HG03095 (cell line): ENCODE results near the gene LAMC2.
A peak's percentile ranks its signal among the peaks of the same experiment; 100 is the strongest.

Source experiments
- ATAC-seq: cut with Tn5 transposase; IDR thresholded peaks from one replicate; pipeline ENCODE4 v1.9.1; 2021; ENCODE audit warnings: moderate library complexity; ENCODE audit not compliant: unreplicated experiment

The LAMC2 gene

DNA sequence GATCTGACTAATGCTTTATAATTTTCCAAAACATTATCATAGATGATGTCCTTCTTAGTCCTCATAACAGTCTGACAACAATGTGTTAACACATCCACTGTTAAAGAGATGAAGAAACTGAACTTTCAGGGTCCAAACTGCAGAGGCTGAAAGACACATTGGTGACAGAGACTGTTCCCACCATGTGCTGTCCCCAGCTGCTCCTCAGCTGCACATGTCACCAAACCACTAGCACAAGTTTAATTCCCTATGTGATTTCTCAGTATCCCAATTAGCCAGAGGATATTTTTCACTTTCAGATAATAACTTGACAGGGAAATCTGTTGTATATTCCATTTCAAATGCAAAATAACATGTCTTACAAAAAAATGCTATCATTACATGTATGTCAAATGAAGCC, 24.6 kb downstream of the LAMC2 start:
- ATAC-seq = no peak

- ATAC-seq = no peak
Observed at GRCh38 chr1:183212870-183213269, 26.8 kb downstream of the LAMC2 start.

- ATAC-seq = no peak
Observed at GRCh38 chr1:183214021-183214970, 28.2 kb downstream of the LAMC2 start.

GRCh38 chr1:183215076-183215720, 29.1 kb downstream of the LAMC2 start:
- ATAC-seq = no peak

DNA sequence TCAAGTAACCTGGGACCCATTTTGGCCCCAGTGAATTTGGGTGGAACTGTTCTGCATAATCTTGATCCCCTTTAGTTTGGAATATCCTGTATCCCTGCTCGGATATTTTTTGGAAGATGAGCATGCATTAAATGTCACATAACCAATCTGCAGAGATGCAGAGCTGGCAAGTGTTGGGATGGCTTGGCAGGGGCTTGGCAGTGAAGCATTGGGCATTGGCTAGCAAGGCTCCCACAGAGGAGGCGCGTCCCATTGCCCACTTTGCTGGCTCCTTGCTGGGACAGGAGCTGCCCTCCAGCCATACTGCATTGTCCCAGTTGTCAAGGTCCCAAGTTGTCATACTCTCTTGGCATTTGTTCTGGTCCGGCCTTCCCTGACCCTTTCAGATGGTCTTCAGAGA, 29.9 kb downstream of the LAMC2 start:
- no peak for ATAC-seq

- ATAC-seq = no peak
Observed at GRCh38 chr1:183218027-183218618, 32.1 kb downstream of the LAMC2 start.

DNA sequence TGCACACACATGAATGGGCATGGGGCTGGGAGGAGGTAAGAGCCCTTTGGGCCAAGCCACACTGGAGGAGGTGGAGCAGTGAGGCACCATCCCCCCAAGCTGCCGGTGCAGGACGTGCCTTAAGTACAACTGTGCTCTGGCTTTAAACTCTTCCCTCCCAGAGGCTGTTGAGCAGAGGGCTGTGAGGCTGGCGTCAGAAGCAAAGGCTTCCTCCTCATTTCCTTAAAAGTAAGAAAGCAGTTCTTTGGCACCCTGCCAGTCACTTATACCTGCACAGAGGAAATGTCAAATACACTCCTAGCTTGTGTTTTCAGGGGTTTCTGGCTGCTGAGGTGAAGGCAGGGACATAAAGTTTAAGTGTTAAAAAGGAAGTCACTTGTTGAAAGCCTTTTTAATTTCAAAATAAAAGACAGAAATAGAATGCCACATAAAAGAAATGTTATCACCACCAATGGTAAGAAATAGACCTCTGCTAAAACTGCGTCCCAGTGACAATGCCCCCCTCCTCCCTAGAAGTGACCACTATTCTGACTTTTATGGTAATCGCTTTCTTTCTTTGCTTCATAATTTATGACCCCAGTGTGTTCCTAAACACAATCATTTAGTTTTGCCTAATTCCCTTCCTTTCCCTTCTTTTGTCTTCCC, 33.0 kb downstream of the LAMC2 start:
- no peak for ATAC-seq

DNA sequence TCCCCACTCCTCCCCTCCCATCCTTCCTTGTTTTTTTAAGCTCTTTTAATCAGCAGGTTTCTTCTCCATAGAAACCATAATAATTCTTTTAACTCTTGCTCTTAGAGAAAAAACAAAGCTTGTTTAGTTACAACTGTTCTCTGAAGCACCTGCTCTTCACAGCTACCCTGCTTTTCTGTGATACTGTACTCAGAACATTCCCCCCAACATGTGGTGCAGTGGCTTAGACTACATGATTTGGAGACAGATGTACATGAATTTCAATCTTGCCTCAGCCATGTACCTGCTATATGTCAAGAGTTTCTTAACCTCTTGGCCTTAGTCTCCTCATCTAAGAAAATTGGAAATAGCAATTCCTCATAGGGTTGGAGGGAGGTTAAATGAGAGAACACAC, 33.5 kb downstream of the LAMC2 start:
- ATAC-seq = no peak

DNA sequence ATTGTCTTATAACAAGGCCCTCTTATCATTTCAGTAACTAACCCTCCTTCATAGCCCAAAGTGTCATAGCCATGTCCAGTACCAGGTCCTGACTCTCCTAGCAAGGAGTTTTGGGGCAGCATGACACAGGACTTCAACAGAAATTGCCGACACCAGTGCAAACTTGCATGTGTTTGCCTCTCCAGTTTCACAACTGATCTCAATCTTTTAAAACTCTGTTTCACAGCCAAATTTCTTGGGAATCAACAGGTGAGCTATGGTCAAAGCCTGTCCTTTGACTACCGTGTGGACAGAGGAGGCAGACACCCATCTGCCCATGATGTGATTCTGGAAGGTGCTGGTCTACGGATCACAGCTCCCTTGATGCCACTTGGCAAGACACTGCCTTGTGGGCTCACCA, 36.8 kb downstream of the LAMC2 start:
- no peak for ATAC-seq

- no peak for ATAC-seq
Observed at GRCh38 chr1:183223467-183223866, 37.4 kb downstream of the LAMC2 start.

DNA sequence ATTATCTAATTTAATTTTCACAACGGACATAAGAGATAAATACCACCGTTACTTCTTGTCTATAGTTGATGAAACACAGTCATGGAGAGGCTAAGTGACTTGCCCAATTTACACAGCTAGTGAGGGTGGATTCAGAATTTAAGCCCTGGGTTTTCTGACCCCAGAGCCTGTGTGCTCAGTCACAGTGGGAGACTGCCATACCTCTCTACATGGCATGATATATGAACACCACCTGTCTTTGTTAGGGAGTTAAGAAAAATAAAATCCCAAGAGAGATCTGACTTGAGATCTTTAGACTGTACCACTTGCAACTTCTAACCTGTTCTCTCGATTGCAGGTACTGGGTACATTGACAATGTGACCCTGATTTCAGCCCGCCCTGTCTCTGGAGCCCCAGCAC, 40.3 kb downstream of the LAMC2 start:
- no peak for ATAC-seq

DNA sequence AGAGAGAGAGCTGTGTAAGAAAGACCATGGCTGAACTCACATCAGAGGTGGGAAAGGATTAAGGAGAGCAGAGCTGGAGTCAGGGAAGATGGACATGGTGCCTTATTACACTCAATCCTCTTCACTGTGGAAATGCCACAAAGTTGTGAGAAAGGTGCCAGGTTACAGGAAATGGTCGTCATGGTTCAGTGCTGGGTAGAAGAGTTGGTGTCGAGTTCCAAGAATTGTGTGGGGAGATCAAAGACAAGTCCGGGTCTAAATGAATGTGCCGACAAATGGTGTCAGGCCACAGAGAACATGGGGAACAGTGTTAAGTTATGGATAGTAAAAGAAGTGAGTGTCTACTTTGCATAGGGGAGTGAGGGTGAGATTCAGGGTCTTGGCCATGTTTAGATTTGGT, 40.9 kb downstream of the LAMC2 start:
- no peak for ATAC-seq

- peak; percentile 51 for ATAC-seq
Observed at GRCh38 chr1:183227422-183228346, 41.6 kb downstream of the LAMC2 start.

- no peak for ATAC-seq
Observed at GRCh38 chr1:183228347-183229220, 42.5 kb downstream of the LAMC2 start.

DNA sequence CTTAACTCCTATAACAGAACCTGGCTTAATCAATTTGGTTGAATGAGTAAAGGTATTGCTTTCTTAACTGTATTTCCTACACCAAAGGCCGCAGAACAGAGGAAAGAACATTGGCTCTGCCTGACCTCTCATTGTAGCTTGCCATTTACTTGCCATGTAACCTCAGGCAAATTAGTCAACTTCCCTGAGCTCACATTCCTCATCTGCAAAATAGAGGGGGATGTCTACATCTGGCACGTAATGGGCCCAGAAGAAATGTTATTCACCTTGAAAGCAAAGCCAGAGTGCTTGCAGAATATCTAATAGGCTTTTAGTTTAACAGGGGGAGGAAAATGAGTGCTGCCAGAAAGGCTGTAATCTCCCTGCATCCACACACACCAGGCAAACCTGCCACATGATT, 44.3 kb downstream of the LAMC2 start:
- no peak for ATAC-seq

DNA sequence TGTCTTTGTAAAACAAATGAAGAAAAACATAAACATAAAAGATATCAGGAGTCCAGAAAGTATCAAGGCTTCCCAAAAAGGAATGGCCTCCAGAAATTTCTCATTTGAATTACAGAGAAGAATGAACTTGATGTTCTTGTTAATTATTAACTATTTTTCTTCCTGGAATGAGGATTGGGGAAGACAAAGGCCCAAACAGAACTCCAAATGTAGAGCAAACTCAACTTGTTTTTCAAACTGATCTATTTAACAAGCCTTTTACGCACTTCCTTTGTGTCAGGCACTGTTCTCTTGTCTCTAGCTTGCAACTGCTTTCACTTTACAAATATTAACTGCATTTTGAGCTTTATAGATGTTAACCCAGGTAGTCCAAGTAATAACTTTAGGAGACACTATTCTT, 45.5 kb downstream of the LAMC2 start:
- no peak for ATAC-seq

- no peak for ATAC-seq
Observed at GRCh38 chr1:183233113-183233512, 47.0 kb downstream of the LAMC2 start.

DNA sequence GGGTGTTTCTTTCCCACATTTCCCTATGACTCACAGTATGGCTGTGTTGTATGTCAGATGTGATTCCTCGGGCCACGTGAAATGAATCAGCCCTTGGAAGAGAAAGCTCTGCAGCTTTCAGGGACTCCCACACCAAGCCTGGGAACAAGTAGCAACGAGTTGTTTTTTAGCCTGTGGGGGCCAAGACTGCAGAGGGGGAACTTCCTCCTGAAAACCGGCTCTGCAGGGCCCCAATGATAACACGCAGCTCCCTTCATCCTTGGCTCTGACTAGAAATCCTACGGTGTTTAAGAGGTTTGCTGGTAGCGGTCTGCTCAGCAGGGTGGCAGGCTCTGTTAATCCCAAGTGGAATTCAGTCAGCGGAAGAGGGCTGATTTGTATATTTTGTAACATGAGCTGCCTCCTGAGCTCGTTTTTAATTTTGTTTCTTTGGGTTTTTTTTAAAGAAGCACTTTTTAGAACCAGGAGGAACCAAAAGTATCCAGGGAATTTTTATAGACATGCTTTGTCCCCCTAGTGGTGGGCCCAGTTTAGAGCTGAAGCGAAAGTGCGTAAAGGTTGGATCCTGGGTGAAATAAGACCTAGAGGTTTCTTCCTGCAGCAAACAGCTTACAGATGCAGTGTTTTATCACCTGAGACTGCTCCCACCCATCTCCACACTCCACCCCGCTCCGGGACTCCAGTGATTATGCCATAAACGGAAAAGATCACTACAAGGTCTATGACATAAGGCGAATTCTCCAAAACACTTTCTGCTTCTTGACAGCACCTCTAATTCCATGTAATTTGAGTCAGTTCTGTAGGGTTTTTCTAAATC, 48.8 kb downstream of the LAMC2 start:
- ATAC-seq = no peak

DNA sequence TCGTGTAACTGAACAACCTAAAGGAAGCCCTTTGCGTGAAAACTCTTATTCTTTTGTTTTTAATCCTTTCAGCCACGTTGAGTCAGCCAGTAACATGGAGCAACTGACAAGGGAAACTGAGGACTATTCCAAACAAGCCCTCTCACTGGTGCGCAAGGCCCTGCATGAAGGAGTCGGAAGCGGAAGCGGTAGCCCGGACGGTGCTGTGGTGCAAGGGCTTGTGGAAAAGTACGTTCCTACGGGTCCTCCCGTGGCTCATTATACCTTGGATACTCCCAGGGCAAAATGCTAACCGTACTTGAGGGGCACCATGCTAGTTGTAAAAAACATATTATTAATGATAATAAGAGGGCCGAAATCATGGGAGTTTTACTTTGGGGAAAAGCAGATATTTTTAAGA, 49.4 kb downstream of the LAMC2 start:
- ATAC-seq = no peak
